ENCODE results near the gene UNC45A.

Gene UNC45A

GRCh38 chr15:90987561-90988141 lies 52.6 kb downstream of the UNC45A start:
- CTCF ChIA-PET = interaction anchor here (1.7 kb wide), 1 partner anchor 31 kb away, joined by 7 read pairs; no protein-coding TSS in a partner anchor
- peaks cover 50% of the 10 kb centered on the region for H3K36me3 Mint-ChIP-seq
- H3K9me3 Mint-ChIP-seq = no peaks in the 10 kb centered on the region
- no peak overlapping the region for H3K4me3 Mint-ChIP-seq
- peak overlapping the region; percentile 72 for H3K27ac Mint-ChIP-seq
- peaks cover 69% of the 10 kb centered on the region for H3K4me1 Mint-ChIP-seq
- DNase-seq = no peak
- H3K27me3 Mint-ChIP-seq = no peaks in the 10 kb centered on the region

GRCh38 chr15:90988296-90988695 lies 53.2 kb downstream of the UNC45A start:
- no peaks in the 10 kb centered on the region for H3K9me3 Mint-ChIP-seq
- no peak overlapping the region for H3K4me3 Mint-ChIP-seq
- H3K4me1 Mint-ChIP-seq = peaks cover 69% of the 10 kb centered on the region
- no peak for DNase-seq
- H3K27ac Mint-ChIP-seq = no peak overlapping the region
- CTCF ChIA-PET = interaction anchor here (1.7 kb wide), 1 partner anchor 32 kb away, joined by 7 read pairs; no protein-coding TSS in a partner anchor
- H3K27me3 Mint-ChIP-seq = no peaks in the 10 kb centered on the region
- peaks cover 44% of the 10 kb centered on the region for H3K36me3 Mint-ChIP-seq

GRCh38 chr15:90989040-90989768 lies 54.1 kb downstream of the UNC45A start:
- Mint-ChIP-seq H3K4me1 (peaks cover 67% of the 10 kb centered on the region), H3K27ac (no peak overlapping the region), H3K27me3 (peaks cover under 1% of the 10 kb centered on the region), H3K36me3 (peaks cover 36% of the 10 kb centered on the region), H3K9me3 (no peaks in the 10 kb centered on the region), H3K4me3 (no peak overlapping the region)
- CTCF ChIA-PET = interaction anchor here (1.1 to 1.7 kb wide), 3 partner anchors 10 to 33 kb away, joined by 3 to 7 read pairs (median 4); no protein-coding TSS in a partner anchor
- DNase-seq = no peak

- DNase-seq = no peak
- peaks cover 33% of the 10 kb centered on the region for H3K36me3 Mint-ChIP-seq
- CTCF ChIA-PET = interaction anchor here (0.6 to 1.6 kb wide), 2 partner anchors 34 to 63 kb away, joined by 3 to 4 read pairs; no protein-coding TSS in a partner anchor
- H3K4me1 Mint-ChIP-seq = peaks cover 67% of the 10 kb centered on the region
- H3K27ac Mint-ChIP-seq = no peak overlapping the region
- H3K9me3 Mint-ChIP-seq = no peaks in the 10 kb centered on the region
- peaks cover 3% of the 10 kb centered on the region for H3K27me3 Mint-ChIP-seq
- no peak overlapping the region for H3K4me3 Mint-ChIP-seq
Measured at GRCh38 chr15:90990446-90990845, 55.4 kb downstream of the UNC45A start.

DNA sequence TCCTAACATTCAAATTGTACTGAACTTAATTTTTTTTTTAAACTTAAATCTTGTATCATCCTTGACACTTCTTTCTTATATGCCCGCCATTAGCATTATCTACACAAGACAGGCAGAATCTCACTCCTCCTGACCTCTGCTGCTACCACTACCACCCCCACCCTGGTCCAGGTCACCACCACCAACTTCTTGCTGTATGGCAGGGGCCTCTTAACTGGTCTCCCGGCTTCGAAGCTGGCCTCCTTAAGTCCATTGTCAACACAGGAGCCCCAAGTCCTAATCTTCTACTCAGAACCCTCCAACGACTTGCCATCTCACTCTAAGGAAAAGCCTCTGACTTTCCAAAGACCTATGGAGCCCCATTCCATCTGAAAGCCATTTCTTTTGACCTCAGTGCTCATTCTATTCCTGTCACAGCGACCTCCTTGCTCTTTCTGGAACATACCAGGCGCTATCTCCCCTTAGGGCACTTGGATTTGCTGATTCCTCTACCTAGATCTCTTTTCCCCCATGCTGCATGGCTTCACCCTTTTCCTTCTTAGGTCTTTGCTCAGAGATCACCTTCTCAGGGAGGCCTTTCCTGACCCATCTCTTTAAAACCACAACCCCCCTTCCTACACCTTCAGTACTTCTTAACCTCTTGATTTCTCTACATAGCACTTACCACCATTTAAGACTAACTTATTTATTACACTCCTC lies 56.7 kb downstream of the UNC45A start:
- no peak for DNase-seq
- CTCF ChIA-PET = no interaction called here
- Mint-ChIP-seq H3K27ac (peak overlapping the region; percentile 50), H3K36me3 (peaks cover 27% of the 10 kb centered on the region), H3K9me3 (no peaks in the 10 kb centered on the region), H3K27me3 (peaks cover 3% of the 10 kb centered on the region), H3K4me1 (peaks cover 67% of the 10 kb centered on the region), H3K4me3 (peak overlapping the region; percentile 21)

GRCh38 chr15:90994059-90994416 lies 59.0 kb downstream of the UNC45A start:
- no peak for DNase-seq
- peak overlapping the region; percentile 100 for H3K4me3 Mint-ChIP-seq
- H3K4me1 Mint-ChIP-seq = peaks cover 51% of the 10 kb centered on the region
- H3K27me3 Mint-ChIP-seq = peaks cover 3% of the 10 kb centered on the region
- H3K36me3 Mint-ChIP-seq = peaks cover 35% of the 10 kb centered on the region
- H3K27ac Mint-ChIP-seq = peak overlapping the region; percentile 99
- CTCF ChIA-PET = no interaction called here
- no peaks in the 10 kb centered on the region for H3K9me3 Mint-ChIP-seq

- no peaks in the 10 kb centered on the region for H3K9me3 Mint-ChIP-seq
- H3K4me3 Mint-ChIP-seq = peak within 1 kb of the TSS; percentile 100
- peaks cover 3% of the 10 kb centered on the region for H3K27me3 Mint-ChIP-seq
- H3K4me1 Mint-ChIP-seq = peaks cover 47% of the 10 kb centered on the region
- peak; percentile 99 for DNase-seq
- H3K36me3 Mint-ChIP-seq = peaks cover 38% of the 10 kb centered on the region
- H3K27ac Mint-ChIP-seq = peak within 1 kb of the TSS; percentile 99
- CTCF ChIA-PET = no interaction called here
Measured at GRCh38 chr15:90994417-90995311, 59.6 kb downstream of the UNC45A start, which contains the start of gene PRC1. PRC1 (minus strand) TSS chr15:90994535; CDS start chr15:90994417, 118 bp downstream.

DNA sequence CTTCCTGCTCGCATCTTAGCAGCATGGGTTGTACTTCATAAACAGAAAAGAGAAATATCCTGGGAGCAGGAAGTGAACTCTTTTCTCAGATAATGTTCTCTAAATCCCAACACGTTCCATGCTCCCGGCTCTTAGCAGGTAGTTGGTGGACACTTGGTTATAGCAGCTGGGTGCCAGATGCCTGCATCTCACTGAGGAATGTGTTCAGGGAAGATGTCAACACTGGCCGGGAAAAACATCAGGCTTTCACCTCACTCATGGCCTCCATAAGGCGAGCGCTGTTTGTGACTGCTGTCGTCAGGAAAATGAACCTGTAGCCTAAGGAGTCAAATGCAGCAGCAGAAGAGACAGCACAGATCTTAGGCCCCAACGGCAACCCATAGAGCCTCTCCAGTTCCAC lies 63.7 kb downstream of the UNC45A start:
- peaks cover 52% of the 10 kb centered on the region for H3K36me3 Mint-ChIP-seq
- no peak overlapping the region for H3K4me3 Mint-ChIP-seq
- no peak for DNase-seq
- CTCF ChIA-PET = no interaction called here
- H3K27ac Mint-ChIP-seq = no peak overlapping the region
- peaks cover 3% of the 10 kb centered on the region for H3K27me3 Mint-ChIP-seq
- H3K4me1 Mint-ChIP-seq = peaks cover 20% of the 10 kb centered on the region
- no peaks in the 10 kb centered on the region for H3K9me3 Mint-ChIP-seq

- Mint-ChIP-seq H3K36me3 (peaks cover 58% of the 10 kb centered on the region), H3K9me3 (no peaks in the 10 kb centered on the region), H3K4me3 (no peak overlapping the region), H3K27ac (no peak overlapping the region), H3K27me3 (no peaks in the 10 kb centered on the region), H3K4me1 (peaks cover 6% of the 10 kb centered on the region)
- CTCF ChIA-PET = interaction anchor here (1.2 kb wide), 1 partner anchor 49 kb away, joined by 3 read pairs; no protein-coding TSS in a partner anchor
- no peak for DNase-seq
Measured at GRCh38 chr15:91001209-91001608, 66.1 kb downstream of the UNC45A start.
